Measurements from ENCODE around the gene HDAC9. TPM values are rescaled to one million over a fixed set of nuclear protein-coding genes. Genes with fewer than 3 reads are reported as not detected.

The HDAC9 gene
- polyA plus RNA-seq, 3 donors = 41.7 to 51.2 (median 44.2) TPM

GRCh38 chr7:18577096-18577771, 81.7 kb downstream of the HDAC9 start:
- Histone ChIP-seq H3K27me3 (ENCODE audit: control insufficient read depth in 2 of 2, insufficient read depth in 2 of 2, low read length in 2 of 2) (no peaks in the 10 kb centered on the region), H3K9me3 (replicated peaks in 1 of 2; ENCODE audit: control insufficient read depth in 1 of 2, insufficient read depth in 1 of 2, low read length in 2 of 2) (no peaks in the 10 kb centered on the region), H4K20me1 (ENCODE audit: insufficient read depth, low read length) (peaks cover 31% of the 10 kb centered on the region), H3K27ac (ENCODE audit: low read depth in 1 of 2, low read length in 2 of 2) (no peak overlapping the region), H3K79me2 (ENCODE audit: insufficient read depth, low read length) (no peaks in the 10 kb centered on the region), H3K9ac (ENCODE audit: insufficient read depth, low read length, poor library complexity, severe bottlenecking) (no peak overlapping the region), H2AFZ (ENCODE audit: insufficient read depth, low read depth, low read length, poor library complexity, severe bottlenecking) (no peak overlapping the region), H3K4me2 (replicated peaks; ENCODE audit: extremely low read depth, low read length, poor library complexity, severe bottlenecking) (no peak overlapping the region), H3K4me3 (replicated peaks in 1 of 3; ENCODE audit: low read depth in 2 of 3, low read length in 3 of 3) (no peak overlapping the region), H3K36me3 (replicated peaks in 1 of 2; ENCODE audit: control insufficient read depth in 1 of 2, insufficient read depth in 2 of 2, low read length in 2 of 2) (peaks cover 15 to 35% of the 10 kb centered on the region in 2 donors), H3K4me1 (ENCODE audit: control insufficient read depth in 1 of 2, insufficient read depth in 2 of 2, low read length in 2 of 2) (no peaks in the 10 kb centered on the region)
- Mint-ChIP-seq H3K9me3 (no peaks in the 10 kb centered on the region), H3K4me1 (no peaks in the 10 kb centered on the region), H3K36me3 (peaks cover 9 to 26% of the 10 kb centered on the region in 2 donors), H3K27me3 (ENCODE audit: low read depth in 3 of 3) (no peaks in the 10 kb centered on the region), H3K27ac (peak overlapping the region in 3 of 7 donors; percentile 17 to 61 (median 29)), H3K4me3 (no peak overlapping the region)
- no peak for TF ChIP-seq CTCF (IDR thresholded peaks at IDR 0.05)
- intact Hi-C loops (cut with micrococcal nuclease) = no loop called here
- DNase-seq = no peak
- no CpG with 5 or more reads among the region's 2 CpGs for WGBS (ENCODE audit: insufficient coverage)

- Histone ChIP-seq H3K36me3 (replicated peaks in 1 of 2; ENCODE audit: control insufficient read depth in 1 of 2, insufficient read depth in 2 of 2, low read length in 2 of 2) (peaks cover 2 to 19% of the 10 kb centered on the region in 2 donors), H3K27me3 (ENCODE audit: control insufficient read depth in 2 of 2, insufficient read depth in 2 of 2, low read length in 2 of 2) (no peaks in the 10 kb centered on the region), H3K79me2 (ENCODE audit: insufficient read depth, low read length) (peaks cover 3% of the 10 kb centered on the region), H3K4me2 (replicated peaks; ENCODE audit: extremely low read depth, low read length, poor library complexity, severe bottlenecking) (no peak overlapping the region), H3K4me3 (replicated peaks in 1 of 3; ENCODE audit: low read depth in 2 of 3, low read length in 3 of 3) (no peak overlapping the region), H3K27ac (ENCODE audit: low read depth in 1 of 2, low read length in 2 of 2) (no peak overlapping the region), H2AFZ (ENCODE audit: insufficient read depth, low read depth, low read length, poor library complexity, severe bottlenecking) (no peak overlapping the region), H3K9me3 (replicated peaks in 1 of 2; ENCODE audit: control insufficient read depth in 1 of 2, insufficient read depth in 1 of 2, low read length in 2 of 2) (no peaks in the 10 kb centered on the region), H4K20me1 (ENCODE audit: insufficient read depth, low read length) (peaks cover 18% of the 10 kb centered on the region), H3K9ac (ENCODE audit: insufficient read depth, low read length, poor library complexity, severe bottlenecking) (no peak overlapping the region), H3K4me1 (ENCODE audit: control insufficient read depth in 1 of 2, insufficient read depth in 2 of 2, low read length in 2 of 2) (no peaks in the 10 kb centered on the region)
- Mint-ChIP-seq H3K27ac (no peak overlapping the region), H3K27me3 (ENCODE audit: low read depth in 3 of 3) (no peaks in the 10 kb centered on the region), H3K9me3 (no peaks in the 10 kb centered on the region), H3K4me3 (no peak overlapping the region), H3K36me3 (peaks cover 4 to 12% of the 10 kb centered on the region in 2 donors), H3K4me1 (no peaks in the 10 kb centered on the region)
- intact Hi-C loops (cut with micrococcal nuclease) = no loop called here
- DNase-seq = no peak
- no CpG with 5 or more reads among the region's 4 CpGs for WGBS (ENCODE audit: insufficient coverage)
- TF ChIP-seq CTCF (IDR thresholded peaks at IDR 0.05) = no peak
Measured at GRCh38 chr7:18579698-18580097, 84.1 kb downstream of the HDAC9 start.
